AG04449 (cell line): ENCODE measurements around the gene DDX39A.

Source experiments
- CTCF ChIA-PET: fragments of 350-600 bp; formaldehyde crosslinking; extraction: SDS; loops from one replicate; lab custom pipeline; 2021; ENCODE audit warnings: antibody characterized with exemption; lab: Yijun Ruan, JAX
- POLR2A ChIA-PET: fragments of 400-600, 350-600 bp; formaldehyde crosslinking; extraction: SDS; loops from one replicate; lab custom pipeline; 2020; ENCODE audit warnings: antibody characterized with exemption, inconsistent platforms; lab: Yijun Ruan, JAX
- DNase-seq: peaks from one replicate; pipeline ENCODE4 v3.0.0-alpha.2; 2010; ENCODE audit warnings: low read depth, low spot score
- H3K4me3 ChIP-seq: 2 replicates; pipeline ENCODE4 v1.5.1; 2011; ENCODE audit warnings: low read depth, mild to moderate bottlenecking, control low read depth, low read length
- CTCF ChIP-seq: IDR thresholded peaks from one replicate; pipeline ENCODE4 v1.5.1; 2011; ENCODE audit warnings: mild to moderate bottlenecking, moderate library complexity, low read length, control low read depth, inconsistent platforms; ENCODE audit not compliant: insufficient read depth; ENCODE audit errors: missing control alignments

DDX39A gene

GRCh38 chr19:14395262-14395661 lies 23.9 kb downstream of the DDX39A start:
- POLR2A ChIA-PET = no interaction called here
- H3K4me3 ChIP-seq = no peak overlapping the region
- DNase-seq = no peak
- no peak for TF ChIP-seq CTCF
- CTCF ChIA-PET = no interaction called here

DNA sequence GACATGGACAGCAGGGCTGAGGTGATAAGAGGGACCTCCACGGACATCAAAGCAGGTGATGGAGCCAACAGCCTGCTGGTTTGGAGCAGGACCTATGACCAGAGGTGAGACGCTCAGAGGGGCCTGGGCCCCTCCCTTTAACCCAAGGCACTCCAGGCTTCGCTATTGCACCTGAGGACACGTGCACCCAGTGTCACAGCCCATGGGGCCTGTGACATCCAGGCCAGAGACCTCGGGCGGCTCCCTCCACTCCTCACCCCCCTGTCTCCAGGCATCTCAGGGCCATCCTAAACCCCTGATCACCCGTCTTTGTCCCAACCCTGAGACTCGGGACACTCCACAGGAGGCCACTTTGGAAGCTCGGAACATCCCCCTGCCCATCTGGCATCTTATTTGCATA lies 25.0 kb downstream of the DDX39A start:
- no peak for DNase-seq
- ChIA-PET POLR2A (no interaction called here), CTCF (no interaction called here)
- H3K4me3 ChIP-seq = no peak overlapping the region
- TF ChIP-seq CTCF = no peak

DNA sequence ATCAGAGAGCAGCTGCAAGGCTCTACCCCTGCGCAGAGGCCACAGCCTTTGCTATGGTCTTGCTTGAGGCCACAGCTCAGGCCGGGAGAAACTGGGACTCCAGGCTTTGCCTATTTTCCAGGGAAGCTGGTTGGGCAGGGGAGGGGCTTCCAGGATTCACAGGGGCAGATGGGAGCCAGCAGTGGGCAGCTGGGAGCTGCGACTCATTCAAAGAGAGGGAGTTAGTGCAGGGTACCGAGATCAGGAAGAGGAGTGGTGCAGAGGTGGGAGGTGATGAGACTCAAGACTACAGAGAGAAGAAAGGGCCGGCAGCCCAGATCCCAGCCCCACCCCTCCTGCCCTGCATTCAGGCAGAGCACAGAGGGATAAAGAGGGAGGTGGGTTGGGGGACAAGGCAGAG lies 25.8 kb downstream of the DDX39A start:
- no peak for DNase-seq
- no peak for TF ChIP-seq CTCF
- ChIA-PET POLR2A (no interaction called here), CTCF (no interaction called here)
- no peak overlapping the region for H3K4me3 ChIP-seq

DNA sequence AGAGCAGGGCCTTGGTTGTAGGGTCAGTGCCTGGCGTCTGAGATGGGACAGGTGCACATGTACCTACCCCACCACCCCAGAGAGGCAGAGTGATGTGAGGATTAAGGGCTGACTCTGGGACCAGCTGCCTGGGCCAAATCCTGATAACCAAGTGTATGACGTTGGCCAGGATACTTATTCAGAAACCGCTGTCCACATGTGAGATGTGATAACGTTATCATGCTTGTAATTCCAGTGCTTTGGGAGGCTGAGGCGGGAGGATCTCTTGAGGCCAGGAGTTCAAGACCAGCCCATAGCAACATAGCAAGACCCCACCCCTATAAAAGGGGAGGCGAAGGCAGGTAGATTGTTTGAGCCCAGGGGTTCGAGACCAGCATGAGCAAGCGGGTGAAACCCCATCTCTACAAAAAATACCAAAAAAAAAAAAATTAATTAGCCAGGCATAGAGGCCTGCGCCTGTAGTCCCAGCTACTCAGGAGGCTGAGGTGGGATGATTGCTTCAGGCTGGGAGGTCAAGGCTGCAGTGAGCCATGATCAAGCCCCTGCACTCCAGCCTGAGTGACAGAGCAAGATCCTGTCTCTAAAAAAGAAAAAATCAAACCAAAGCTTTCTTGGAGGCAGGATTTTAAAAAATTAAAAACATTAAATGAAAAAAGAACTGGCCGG lies 27.9 kb downstream of the DDX39A start:
- no peak for TF ChIP-seq CTCF
- H3K4me3 ChIP-seq = no peak overlapping the region
- CTCF ChIA-PET = interaction anchor here (1.2 kb wide), 1 partner anchor 17 kb away, joined by 3 read pairs; no protein-coding TSS in a partner anchor
- no peak for DNase-seq
- POLR2A ChIA-PET = no interaction called here

- DNase-seq = no peak
- no peak for TF ChIP-seq CTCF
- ChIA-PET CTCF (interaction anchor here (1.2 kb wide), 1 partner anchor 18 kb away, joined by 3 read pairs; no protein-coding TSS in a partner anchor), POLR2A (no interaction called here)
- no peak overlapping the region for H3K4me3 ChIP-seq
Observed at GRCh38 chr19:14390548-14390947, 28.6 kb downstream of the DDX39A start.

DNA sequence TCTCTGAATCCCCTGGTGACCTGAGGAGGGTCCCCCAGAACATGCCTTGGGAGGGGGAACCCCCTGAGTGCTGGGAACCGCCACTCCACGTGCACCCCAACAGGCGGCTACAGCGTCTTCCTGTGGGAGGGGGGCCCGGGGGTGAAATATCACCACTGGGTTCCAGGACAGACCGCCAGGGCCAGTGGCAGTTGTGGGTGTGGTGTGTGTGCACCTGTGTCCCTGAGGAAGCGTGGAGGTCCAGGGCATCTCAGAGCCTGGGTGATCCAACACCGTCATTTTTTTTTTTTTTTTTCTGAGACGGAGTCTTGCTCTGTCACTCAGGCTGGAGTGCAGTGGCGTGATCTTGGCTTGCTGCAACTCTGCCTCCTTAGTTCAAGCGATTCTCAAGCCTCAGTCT lies 33.6 kb downstream of the DDX39A start:
- no peak for TF ChIP-seq CTCF
- H3K4me3 ChIP-seq = no peak overlapping the region
- ChIA-PET CTCF (no interaction called here), POLR2A (no interaction called here)
- no peak for DNase-seq
